Upper lobe of left lung (tissue), 4 donors: Measurements from ENCODE around the gene FDX1.

ENCODE experiments used
- EP300 ChIP-seq, 4 donors: sonication (generic); formaldehyde crosslinking; IDR thresholded peaks; one replicate each; pipeline ENCODE4 v1.5.1; 2017; ENCODE audit warnings: antibody characterized with exemption in 4 of 4, control low read depth in 2 of 4
- TF ChIP-seq, protein P1 (sequence below), 6 experiments: fragments of 450-650 bp in 4 of 6; fragments of 200-600 bp in 2 of 6; sonication (generic) in 2 of 6; IDR thresholded peaks; one replicate each; pipeline ENCODE4 v1.5.1; 2016 to 2019; ENCODE audit warnings: antibody characterized with exemption in 6 of 6

DNA sequence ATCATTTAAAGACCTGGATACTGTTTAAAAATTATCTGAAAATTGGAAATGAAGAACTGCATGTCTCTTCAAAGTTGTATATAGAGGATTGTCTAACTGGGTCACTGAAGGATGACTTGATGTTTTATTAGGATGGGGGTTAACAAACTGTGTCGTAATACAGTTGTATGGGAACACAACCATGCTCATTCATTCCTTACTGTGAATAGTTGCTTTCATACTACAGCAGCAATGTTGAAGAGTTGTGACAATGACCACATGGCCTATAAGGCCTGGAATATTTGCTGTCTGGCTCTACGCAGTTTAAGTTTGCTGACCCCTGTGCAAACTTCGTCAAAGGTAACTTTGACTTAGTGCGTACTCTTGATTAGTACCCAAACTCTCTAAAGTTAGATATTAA is 38.4 kb downstream of the FDX1 start:
- TF ChIP-seq, protein P1, sequence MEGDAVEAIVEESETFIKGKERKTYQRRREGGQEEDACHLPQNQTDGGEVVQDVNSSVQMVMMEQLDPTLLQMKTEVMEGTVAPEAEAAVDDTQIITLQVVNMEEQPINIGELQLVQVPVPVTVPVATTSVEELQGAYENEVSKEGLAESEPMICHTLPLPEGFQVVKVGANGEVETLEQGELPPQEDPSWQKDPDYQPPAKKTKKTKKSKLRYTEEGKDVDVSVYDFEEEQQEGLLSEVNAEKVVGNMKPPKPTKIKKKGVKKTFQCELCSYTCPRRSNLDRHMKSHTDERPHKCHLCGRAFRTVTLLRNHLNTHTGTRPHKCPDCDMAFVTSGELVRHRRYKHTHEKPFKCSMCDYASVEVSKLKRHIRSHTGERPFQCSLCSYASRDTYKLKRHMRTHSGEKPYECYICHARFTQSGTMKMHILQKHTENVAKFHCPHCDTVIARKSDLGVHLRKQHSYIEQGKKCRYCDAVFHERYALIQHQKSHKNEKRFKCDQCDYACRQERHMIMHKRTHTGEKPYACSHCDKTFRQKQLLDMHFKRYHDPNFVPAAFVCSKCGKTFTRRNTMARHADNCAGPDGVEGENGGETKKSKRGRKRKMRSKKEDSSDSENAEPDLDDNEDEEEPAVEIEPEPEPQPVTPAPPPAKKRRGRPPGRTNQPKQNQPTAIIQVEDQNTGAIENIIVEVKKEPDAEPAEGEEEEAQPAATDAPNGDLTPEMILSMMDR (IDR thresholded peaks at IDR 0.05): no peak
- no peak for TF ChIP-seq EP300 (IDR thresholded peaks at IDR 0.05)
